Hepatic stellate cell (primary cell): ENCODE results near the gene CD70.
"Not testable (repeated sequence)": the region's sequence is repeated elsewhere in the genome, so short reads cannot be mapped to it uniquely, and the experiment has no call there.

Experiments
- DNase-seq: peaks from one replicate; pipeline ENCODE4 v3.0.0; 2011; ENCODE audit warnings: low spot score

The CD70 gene

DNA sequence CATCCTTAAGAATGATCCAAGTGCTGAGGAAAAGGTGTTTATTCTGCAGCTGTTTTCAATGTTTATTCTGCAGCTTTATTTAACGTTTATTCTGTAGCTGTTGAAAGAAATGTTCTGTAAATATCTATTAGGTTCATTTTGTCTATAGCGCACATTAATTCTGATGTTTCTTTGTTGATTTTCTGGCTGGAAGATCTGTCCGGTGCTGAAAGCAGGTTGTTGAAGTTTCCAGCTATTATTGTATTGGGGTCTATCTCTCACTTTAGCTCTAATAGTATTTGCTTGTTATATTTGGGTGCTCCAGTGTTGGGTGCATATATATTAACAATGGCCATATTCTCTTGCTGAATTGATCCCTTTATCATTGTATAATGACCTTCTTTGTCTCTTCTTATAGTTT is 20.2 kb downstream of the CD70 start:
- DNase-seq: no peak

DNA sequence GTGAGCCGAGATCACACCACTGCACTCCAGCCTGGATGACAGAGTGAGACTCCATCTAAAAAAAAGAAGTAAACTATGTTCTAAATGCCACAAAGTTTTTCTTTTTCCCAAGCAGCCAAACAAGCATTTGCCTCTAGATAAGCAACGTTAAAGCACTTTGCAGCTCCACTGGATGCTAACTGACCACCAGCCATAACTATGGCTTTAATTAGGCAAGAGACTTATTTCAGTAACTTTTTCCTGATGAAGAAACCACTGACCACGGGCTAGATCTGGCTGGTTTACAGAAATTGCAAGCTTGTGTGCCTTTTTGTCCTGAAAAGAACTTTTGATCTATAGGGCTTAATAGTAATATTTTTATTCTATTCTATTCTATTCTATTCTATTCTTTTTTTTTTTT is 22.1 kb downstream of the CD70 start:
- DNase-seq: no peak

DNA sequence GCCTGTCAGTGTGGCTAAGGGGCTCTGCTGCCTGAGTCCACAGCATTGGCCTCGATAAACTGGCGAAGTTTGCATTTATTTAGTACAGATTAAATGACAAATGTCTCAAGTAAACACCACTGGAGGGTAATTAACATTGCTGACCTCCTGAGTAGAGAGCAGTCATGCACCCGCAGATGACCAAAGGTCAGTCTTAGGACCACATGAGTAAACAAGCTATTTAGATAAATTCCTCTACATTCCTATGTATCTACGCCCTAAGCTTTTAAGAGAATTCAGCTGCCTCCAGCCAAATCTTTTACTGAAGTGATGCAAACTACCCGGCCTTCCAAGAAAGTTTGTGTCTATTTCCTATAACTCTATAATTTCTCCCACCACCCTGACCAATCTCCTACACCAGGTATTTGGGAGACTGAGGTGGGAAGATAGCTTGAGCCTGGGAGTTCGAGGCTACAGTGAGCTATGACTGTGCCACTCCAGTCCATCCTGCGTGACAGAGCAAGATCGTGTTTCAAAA is 22.9 kb downstream of the CD70 start:
- DNase-seq: no peak

DNA sequence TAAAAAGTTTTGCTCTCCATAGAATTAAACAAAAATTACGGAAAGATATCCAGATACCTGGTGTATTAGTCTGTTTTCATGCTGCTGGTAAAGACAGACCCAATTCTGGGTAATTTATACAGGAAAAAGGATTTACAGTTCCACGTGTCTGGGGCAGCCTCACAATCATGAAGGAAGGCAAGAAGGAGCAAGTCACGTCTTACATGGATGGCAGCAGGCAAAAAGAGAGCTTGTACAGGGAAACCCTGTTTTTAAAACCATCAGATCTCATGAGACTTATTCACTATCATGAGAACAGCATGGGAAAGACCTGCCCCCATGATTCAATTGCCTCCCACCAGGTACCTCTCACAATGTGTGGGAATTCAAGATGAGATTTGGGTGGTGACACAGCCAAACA is 24.2 kb downstream of the CD70 start:
- not testable (repeated sequence) for DNase-seq

DNA sequence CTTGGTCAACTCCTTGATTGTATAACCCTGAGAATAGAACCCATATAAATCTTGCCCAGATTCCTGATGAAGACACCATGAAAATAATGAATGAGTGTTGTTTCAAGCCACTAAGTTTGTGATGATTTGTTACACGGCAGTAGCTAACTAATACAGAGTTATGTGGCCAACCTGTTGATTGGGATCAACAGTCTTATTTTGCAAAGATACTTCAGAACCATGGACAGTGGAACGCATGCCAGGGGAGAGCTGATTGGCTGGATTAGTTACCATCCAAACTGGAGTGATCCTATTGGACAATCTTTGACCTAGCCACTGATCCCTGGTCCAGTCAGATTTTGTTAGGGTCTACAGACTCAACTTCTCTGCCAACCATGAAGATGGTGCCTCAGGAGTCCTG is 26.6 kb downstream of the CD70 start:
- no peak for DNase-seq

DNA sequence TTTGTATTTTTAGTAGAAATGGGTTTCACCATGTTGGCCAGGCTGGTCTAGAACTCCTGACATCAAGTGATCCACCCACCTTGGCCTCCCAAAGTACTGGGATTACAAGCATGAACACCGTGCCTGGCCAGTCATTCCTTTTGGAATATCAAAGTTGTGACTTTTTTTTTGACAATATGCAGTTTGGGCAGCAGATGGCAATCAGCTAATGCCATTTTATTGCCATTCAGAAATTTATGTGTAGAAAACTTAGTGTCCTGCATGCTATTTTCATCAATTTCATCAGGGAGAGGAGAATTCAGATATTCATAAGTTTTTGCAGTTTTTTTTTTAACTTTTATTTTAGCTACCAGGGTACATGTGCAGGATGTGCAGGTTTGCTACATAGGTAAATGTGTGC is 28.5 kb downstream of the CD70 start:
- DNase-seq: not testable (repeated sequence)

DNA sequence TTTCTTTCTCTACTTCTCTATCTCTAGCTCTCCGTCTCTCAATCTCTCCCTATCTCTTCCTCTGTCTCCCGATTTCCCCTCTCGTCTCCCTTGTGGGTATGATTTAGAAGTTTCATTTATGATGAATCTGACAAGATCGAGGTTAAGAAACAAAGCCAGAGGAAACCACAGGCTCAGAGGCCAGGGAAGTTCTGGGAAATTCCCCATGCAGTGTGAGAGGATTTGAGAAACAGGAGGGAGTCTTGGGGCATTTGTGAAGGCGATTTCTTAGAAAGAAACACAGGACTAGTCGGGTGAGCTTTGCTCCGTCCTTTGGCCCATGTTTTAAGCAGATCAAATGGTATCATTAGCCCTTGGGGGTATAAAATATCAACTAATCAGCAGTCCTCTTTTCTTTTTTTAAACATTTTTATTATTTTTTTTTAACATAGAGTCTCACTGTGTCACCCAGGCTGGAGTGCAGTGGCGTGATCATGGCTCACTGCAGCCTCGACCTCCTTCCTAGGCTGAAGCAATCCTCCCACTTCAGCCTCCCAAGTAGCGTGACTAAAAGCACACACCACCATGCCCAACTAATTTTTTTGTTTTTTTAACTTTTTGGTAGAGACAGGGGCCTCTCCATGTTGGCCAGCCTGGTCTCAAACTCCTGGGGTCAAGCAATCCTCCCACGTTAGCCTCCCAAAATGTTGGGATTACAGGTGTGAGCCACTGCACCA is 34.3 kb downstream of the CD70 start:
- DNase-seq: no peak

DNA sequence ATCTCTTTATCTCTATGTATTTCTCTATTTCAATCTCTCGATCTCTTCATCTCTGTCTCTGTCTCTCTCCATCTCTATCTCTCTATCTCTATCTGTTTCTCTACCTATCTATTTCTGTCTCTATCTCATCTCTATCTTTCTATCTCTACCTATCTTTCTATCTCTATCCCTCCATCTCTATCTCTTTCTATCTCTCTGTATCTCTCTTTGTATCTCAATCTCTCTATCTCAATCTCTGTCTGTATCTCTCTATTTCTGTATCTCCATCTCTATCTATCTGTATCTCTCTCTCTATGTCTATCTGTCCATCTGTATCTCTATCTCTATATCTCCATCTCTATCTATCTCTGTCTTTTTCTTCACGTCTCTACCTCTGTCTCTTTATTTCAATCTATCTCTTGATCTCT is 34.9 kb downstream of the CD70 start:
- DNase-seq: no peak

DNA sequence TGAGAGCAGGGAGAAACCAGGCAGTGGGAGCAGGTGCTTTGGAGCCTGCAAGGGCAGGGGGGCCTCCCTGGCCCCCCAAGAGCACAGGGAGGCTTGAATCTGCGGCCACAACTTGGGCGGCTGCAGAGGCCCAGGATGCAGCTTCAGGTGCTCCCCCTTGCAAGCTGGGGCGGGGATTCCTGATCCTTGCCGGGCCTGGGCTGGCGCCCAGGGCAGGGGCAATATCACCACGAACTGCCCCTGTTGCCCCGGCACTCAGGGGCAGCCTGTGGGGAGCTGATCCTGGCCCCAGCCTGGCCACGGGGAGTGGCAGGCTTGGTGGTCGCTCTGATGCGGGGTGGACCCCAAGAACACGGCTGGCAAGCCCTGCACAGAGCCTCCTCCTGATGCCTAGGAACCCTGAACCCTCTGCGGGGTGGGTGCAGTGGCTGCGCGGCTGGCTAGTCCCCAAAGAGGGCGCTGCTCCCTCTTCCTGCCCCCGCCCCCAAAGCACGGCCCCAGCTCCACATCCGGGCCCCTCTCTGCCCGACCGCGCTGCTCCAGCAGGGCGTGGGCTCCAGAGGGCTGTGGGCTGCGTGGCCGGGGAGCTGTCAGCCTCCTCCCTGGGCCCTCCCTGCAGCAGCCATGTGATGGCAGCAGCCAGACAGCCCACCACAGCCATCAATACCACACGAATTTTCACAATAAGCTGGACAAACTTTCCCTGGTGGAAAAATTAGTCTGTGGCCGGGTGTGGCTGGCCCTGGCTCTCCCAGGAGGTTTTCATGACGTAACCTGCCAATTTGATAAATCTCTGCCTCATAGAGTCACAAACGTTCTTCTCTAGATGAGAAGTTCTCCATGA is 39.1 kb downstream of the CD70 start:
- DNase-seq: no peak

DNA sequence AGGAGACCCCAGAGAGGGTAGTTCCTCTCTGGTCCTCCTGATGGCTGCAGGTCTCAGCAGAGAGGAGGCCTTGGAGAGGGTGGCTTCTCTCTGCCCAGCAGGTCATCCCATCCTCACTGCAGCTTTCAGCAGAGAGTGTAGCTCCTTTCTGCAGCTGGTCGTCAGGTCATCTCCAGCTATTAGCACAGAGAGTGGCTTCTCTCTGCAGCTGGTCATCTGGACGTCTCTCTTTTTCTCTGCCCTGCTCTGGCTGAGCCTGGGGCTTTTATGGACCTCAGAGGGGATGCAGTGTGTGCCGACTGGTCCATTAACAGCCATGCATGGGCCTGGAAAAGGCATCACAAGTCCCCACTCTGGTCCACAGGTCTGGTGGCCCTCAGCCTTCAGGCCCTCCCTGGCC is 39.9 kb downstream of the CD70 start:
- no peak for DNase-seq

DNA sequence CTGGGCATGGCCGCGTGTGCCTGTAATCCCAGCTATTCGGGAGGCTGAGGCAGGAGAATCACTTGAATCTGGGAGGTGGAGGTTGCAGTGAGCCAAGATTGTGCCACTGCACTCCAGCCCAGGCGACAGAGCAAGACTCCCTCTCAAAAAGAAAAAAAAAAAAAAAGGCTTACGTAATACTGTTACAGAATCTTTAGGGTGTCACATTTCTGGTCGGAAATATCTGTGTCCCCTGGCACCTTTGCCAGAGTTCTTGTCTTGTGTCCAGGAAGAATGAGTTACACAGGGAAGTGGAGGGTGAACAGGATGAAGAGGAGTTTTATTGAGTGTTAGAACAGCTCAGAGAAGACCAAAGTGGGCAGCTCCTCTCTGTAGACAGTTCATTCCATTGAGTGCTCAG is 40.3 kb downstream of the CD70 start:
- DNase-seq: not testable (repeated sequence)

DNA sequence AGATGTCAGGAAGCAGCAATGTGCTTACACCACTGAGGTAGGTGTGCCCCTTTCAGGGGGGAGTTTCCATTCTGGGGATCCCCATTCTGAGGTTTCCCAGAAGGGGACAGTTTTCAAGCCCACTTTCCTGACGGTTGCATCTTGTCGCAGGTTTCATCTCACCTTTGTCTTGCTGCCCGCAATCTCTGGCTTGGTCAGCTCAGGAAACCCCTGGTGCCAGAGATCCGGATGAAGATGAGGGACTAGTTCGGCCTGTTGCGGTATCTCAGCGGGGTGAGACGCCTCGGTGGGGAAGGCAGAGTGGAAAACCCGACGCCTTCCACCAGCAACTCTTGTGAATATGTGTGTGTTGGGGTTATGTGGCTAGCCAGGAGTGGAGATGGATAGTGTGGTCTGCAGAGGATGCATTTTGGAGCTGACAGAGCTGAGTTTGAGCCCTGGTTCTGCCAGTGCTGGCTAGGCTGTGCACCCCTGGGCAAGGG is 47.0 kb downstream of the CD70 start:
- no peak for DNase-seq

DNA sequence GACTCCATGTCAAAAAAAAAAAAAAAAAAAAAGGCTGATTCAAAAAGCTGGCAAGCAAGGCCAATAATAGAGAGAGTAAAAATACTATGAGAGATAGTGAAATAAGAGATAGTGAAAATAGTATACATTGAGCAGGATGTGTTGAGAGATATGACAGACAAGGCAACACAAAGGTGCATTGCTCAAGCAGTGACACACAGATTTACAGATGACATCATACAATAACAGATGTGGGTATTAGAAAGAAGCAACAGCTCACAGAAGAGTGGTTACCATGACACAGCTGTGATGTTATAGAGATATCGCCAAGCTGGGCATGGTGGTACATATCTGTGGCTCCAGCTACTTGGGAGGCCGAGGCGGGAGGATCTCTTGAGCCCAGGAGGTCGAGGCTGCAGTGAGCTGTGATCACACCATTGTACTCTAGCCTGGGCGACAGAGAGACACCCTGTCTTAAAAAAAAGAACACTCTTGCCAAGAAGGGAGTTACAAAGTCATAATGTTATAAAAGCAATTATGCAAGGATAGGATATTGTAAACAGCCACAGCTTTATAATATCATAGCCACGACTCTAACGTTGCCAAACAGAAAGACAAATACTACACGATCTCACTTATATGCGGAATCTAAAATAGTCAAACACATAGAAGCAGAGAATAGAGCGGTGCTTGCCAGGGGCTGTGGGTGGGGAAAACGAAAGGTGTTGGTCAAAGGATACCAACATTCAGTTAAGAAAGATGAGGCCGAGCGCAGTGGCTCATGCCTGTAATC is 49.8 kb downstream of the CD70 start:
- DNase-seq: no peak

DNA sequence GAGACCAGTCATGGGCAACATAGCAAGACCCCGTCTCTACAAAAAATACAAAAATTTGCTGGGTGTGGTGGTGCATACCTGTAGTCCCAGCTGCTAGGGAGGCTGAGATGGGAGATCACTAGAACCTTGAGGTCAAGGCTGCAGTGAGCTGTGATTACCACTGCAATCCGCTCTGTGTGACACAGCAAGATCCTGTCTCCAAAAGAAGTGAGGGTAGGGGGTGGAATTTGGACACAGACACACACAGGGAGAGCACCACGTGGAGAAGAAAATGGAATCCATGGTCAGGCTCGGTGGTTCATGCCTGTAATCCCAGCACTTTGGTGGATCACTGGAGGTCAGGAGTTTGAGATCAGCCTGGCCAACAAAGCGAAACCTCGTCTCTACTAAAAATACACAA is 51.4 kb downstream of the CD70 start:
- no peak for DNase-seq
